SKM-1 treated with dmso at 0.1 percent for 144 hours (cell line): ENCODE results near the gene WNT5B.
"Not testable (repeated sequence)": the region's sequence is repeated elsewhere in the genome, so short reads cannot be mapped to it uniquely, and the experiment has no call there.

Experiments used
- DNase-seq: peaks from one replicate; lab custom pipeline; 2025; ENCODE audit not compliant: unreplicated experiment; lab: John Stamatoyannopoulos, UW

The WNT5B gene

GRCh38 chr12:1681493-1681807 lies 52.4 kb downstream of the WNT5B start:
- DNase-seq: no peak

DNA sequence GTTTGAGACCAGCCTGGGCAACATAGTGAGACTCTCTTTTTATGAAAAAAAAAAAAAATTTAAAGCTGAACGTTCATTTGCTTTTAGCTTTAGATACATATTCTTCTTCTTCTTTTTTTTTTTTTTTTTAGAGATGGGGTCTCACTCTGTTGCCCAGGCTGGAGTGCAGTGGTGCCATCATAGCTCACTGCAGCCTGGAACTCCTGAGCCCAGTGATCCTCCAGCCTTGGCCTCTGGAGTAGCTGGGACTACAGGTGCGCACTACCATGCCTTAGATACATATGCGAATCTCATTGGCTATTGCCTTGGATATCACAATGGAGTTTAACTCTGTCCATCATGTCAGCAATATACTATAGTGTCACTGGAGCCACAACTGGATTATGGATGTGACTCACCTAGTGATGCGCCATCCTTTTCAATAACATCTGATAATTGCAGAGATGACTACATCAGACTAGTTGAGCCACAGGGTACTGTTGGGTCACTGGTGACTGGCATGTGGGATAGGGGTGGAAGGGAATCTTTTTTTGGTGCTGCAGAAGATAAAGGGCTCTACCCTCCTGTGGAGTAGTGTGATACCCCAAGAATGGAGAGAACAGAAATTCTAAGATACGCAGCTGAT lies 59.2 kb downstream of the WNT5B start:
- DNase-seq: no peak

DNA sequence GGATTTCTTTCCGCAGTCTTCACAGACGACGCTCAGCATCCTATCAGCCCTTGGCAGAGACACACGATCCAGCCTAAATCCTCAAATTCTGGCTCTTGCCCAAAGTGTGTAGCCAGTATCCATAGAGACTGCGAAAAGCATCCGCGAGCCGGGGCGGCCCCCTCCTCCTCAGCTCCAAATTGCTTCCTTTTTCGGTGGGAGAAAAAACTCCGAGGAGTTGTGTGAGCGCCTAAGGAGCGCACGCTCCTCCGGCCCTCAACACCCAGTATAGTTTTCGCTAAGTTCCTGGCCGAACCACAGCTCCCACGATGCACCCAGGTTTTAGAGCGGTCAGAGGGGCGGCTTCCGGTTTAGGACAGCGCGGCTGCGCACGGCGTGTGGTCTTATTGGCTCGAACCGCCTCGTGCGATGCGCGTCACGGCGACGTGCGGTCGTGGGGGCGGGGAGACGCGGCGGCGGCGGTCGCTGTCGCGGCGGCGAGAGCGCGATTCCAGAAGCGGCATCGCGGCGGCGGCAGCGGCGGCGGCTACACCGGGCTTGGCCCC lies 61.6 kb downstream of the WNT5B start, which contains the start of gene ADIPOR2:
Gene ADIPOR2, plus strand, starts transcription at position 493 of the 545 bp plus-strand sequence. CDS start 63,274 bp downstream, outside the sequence.
- peak; percentile 74 for DNase-seq

DNA sequence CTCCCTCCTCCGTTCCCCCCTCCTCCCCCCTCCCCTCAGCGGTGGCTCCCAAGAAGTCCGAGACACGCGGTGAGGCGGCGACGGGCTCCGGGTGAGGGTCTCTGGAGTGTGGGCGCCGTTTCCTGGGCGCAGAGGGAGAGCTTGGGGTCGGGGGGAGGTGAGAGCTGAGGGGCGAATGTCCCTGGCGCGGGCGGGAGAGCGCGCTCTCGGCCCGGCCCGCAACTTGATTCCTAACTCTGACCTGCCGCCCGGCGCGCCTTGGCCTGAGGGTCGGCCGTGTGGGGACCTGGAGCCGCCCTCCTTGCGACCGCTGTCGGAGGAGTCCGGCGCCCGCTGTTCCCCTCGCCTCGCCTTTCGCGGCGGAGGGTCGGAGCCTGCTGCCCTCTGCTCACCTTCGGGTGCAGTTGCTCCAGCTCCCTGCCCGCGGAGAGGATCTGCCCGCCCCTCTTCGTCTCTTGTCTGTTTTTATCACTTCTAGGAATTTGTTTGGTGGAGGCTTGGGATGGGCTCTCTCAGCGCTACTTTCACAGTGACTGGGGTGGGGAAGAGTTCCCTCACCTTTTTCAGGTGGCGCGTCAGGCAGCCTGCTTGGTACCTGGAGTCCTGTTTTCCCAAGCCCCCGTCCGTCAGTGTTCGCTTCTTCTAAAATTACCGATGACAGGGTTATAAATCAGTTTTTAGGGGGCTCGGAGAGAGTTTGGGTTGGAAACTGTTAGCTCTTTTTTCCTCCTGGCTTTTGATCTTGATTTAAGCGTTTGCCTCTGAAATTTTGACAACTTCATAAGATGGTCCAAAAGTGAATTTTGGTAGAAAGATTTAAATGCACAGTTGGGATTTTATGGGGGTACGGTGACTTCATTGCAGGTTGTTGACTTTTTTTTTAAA lies 62.3 kb downstream of the WNT5B start:
- DNase-seq: no peak

- DNase-seq: no peak
Observed at GRCh38 chr12:1692226-1692625, 63.2 kb downstream of the WNT5B start.

GRCh38 chr12:1692895-1693610 lies 64.0 kb downstream of the WNT5B start:
- peak; percentile 41 for DNase-seq

- DNase-seq: not testable (repeated sequence)
Observed at GRCh38 chr12:1695097-1695496, 66.1 kb downstream of the WNT5B start.

DNA sequence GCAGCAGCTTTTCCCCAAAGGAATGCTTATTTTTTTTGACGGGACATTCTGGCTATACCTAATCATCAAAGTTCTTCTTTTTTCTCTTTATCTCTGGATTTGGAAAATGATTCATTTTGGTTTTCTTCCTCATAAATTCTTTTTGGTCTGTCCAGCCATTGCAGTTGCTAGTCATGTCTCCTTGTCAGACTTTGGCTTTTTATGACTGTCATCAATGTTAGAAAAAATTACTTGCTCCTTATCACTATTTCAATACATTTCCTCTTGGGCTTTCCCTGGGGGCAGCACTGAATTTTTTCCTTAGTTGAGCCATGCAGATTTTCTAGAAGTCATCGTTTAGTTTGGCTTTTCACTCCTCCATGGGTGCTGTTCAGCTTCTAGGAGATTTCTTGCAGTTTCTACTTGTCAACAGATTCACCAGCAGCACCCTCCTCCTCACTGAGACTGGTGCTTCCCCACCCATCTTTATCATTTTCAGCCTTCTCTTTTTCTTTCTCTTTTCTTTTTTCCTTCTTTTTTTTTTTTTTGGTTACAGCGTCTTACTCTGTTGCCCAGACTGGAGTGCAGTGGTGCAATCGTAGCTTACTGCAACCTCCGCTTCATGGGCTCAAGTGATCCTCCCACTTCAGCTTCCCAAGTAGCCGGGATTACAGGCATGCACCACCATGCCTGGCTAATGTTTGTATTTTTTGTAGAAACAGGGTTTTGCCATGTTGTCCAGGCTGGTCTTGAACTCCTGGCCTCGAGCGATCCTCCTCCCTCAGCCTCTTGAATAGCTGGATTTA lies 67.0 kb downstream of the WNT5B start:
- DNase-seq: no peak

DNA sequence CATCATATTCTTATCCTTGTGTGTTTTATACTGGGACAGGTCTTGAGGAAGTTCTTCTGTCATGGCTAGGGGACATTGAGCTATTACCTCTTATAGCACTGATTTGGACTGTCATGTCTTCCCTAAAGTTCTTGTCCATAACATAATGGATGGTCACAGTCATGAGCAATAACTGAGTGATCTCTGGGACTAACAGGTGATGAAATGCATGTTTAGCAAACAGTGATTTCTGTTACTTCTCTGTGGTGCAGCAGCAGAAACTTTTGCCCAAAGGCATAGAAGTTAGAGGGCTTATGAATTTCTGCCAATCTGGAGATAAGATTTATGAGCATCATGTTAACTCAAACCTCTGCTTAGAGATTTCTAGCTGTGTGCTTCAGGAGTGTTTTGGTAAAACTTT lies 67.8 kb downstream of the WNT5B start:
- DNase-seq: no peak
